Activated CD8-positive, alpha-beta memory T cell treated with anti-CD3 and anti-CD28 coated beads for 4 hours (primary cell): ENCODE data around the gene ONECUT2.
"Not testable (repeated sequence)": the region's sequence is repeated elsewhere in the genome, so short reads cannot be mapped to it uniquely, and the experiment has no call there.

ENCODE experiments used
- DNase-seq, 2 donors: peaks; one replicate each; pipeline ENCODE4 v3.0.0-alpha.2; 2020; ENCODE audit warnings: low read depth in 2 of 2

The ONECUT2 gene

GRCh38 chr18:57445488-57446319 is 10.5 kb downstream of the ONECUT2 start:
- DNase-seq, result no peak

GRCh38 chr18:57446322-57446721 is 11.1 kb downstream of the ONECUT2 start:
- no peak for DNase-seq

GRCh38 chr18:57447154-57447621 is 12.0 kb downstream of the ONECUT2 start:
- no peak for DNase-seq

- no peak for DNase-seq
These were observed 20.5 kb downstream of the ONECUT2 start for GRCh38 chr18:57455576-57456129.

GRCh38 chr18:57461652-57462269 is 26.6 kb downstream of the ONECUT2 start:
- no peak for DNase-seq

- no peak for DNase-seq
These were observed 31.1 kb downstream of the ONECUT2 start for GRCh38 chr18:57466307-57466706.

GRCh38 chr18:57466745-57467409 is 31.7 kb downstream of the ONECUT2 start:
- DNase-seq, result no peak

- DNase-seq, result no peak
These were observed 34.7 kb downstream of the ONECUT2 start for GRCh38 chr18:57469884-57470283.

- DNase-seq, result no peak
These were observed 40.2 kb downstream of the ONECUT2 start for GRCh38 chr18:57475408-57475807.

- no peak for DNase-seq
These were observed 40.7 kb downstream of the ONECUT2 start for GRCh38 chr18:57475903-57476302.

GRCh38 chr18:57480733-57481132 is 45.6 kb downstream of the ONECUT2 start:
- no peak for DNase-seq

- DNase-seq, result no peak
These were observed 62.5 kb downstream of the ONECUT2 start for GRCh38 chr18:57497372-57498294.

- no peak for DNase-seq
These were observed 63.6 kb downstream of the ONECUT2 start for GRCh38 chr18:57498682-57499256.

- no peak for DNase-seq
These were observed 67.5 kb downstream of the ONECUT2 start for GRCh38 chr18:57502624-57503023.

GRCh38 chr18:57505231-57505630 is 70.1 kb downstream of the ONECUT2 start:
- no peak for DNase-seq

GRCh38 chr18:57516056-57516455 is 80.9 kb downstream of the ONECUT2 start:
- no peak for DNase-seq

GRCh38 chr18:57518533-57518932 is 83.4 kb downstream of the ONECUT2 start:
- no peak for DNase-seq

- DNase-seq, result no peak
These were observed 84.7 kb downstream of the ONECUT2 start for GRCh38 chr18:57519668-57520424.

GRCh38 chr18:57522348-57522747 is 87.2 kb downstream of the ONECUT2 start:
- DNase-seq, result not testable (repeated sequence)
